VCaP (cell line): ENCODE measurements around the gene ABCF1.
A peak's percentile ranks its signal among the peaks of the same experiment; 100 is the strongest.

Experiments used
- H3K27ac ChIP-seq: fragments of 450-650 bp; 2 replicates; pipeline ENCODE4 v1.5.1; 2017
- TF ChIP-seq, protein P1 (sequence below): fragments of 450-650 bp; conservative IDR thresholded peaks from 2 replicates; pipeline ENCODE4 v1.5.1; 2017; ENCODE audit warnings: mild to moderate bottlenecking, moderate library complexity

ABCF1 gene

DNA sequence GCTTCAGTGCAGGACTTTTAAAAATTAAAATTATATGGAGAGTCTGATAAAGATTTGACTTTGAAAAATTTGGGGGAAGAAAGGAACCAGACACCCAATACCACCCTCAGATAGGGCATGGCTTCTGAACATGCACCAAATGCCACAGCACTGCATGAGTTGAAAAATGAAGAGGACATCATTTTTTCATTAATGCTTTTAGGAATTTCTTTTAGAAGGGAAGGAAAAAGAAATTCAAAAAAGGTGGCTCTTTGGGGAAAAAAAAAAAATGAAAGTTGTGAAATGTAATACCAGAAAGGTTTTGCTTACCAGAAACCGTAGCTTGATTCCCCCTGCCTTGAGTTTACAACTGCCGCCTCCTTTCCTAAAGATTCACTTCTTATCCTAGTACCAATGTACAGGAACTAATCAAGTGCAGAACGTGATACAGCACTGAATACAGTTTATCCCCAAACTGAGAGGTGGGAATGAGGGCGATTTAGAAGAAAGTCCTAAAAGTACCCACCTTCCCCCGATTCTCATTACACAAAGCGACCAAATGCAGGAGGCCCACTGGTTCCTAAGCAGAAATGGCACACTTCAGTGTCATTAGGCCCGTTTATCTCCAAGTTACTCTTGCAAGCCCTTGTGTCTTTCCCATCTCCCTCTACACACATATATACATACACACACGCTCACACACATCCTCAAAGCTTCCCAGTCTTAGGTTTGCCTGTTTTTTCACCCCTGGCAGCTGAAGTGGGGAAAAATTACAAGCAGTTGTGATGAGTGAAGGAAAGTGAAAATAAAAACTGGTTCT is 43.0 kb downstream of the ABCF1 start:
- peak overlapping the region; percentile 97 for H3K27ac ChIP-seq
- TF ChIP-seq, protein P1, sequence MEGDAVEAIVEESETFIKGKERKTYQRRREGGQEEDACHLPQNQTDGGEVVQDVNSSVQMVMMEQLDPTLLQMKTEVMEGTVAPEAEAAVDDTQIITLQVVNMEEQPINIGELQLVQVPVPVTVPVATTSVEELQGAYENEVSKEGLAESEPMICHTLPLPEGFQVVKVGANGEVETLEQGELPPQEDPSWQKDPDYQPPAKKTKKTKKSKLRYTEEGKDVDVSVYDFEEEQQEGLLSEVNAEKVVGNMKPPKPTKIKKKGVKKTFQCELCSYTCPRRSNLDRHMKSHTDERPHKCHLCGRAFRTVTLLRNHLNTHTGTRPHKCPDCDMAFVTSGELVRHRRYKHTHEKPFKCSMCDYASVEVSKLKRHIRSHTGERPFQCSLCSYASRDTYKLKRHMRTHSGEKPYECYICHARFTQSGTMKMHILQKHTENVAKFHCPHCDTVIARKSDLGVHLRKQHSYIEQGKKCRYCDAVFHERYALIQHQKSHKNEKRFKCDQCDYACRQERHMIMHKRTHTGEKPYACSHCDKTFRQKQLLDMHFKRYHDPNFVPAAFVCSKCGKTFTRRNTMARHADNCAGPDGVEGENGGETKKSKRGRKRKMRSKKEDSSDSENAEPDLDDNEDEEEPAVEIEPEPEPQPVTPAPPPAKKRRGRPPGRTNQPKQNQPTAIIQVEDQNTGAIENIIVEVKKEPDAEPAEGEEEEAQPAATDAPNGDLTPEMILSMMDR: no peak

DNA sequence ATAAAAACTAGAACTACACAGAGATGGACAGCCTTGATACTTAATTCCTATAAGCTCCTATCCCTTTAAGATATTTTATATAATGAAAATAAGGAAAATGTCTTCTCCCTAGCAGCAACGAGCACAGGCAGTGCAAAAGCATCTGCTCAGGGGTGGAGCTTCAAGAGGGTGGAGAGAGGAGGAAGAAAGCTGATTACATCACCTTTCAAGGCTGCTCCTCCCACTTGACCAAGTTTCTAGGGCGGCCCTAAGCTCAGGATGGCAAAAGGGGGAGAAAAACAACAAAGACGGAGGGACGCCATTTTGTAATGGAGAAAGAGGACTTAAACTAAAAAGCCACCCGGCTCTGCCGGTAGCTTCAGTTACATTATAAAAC is 43.6 kb downstream of the ABCF1 start:
- TF ChIP-seq, protein P1: no peak

DNA sequence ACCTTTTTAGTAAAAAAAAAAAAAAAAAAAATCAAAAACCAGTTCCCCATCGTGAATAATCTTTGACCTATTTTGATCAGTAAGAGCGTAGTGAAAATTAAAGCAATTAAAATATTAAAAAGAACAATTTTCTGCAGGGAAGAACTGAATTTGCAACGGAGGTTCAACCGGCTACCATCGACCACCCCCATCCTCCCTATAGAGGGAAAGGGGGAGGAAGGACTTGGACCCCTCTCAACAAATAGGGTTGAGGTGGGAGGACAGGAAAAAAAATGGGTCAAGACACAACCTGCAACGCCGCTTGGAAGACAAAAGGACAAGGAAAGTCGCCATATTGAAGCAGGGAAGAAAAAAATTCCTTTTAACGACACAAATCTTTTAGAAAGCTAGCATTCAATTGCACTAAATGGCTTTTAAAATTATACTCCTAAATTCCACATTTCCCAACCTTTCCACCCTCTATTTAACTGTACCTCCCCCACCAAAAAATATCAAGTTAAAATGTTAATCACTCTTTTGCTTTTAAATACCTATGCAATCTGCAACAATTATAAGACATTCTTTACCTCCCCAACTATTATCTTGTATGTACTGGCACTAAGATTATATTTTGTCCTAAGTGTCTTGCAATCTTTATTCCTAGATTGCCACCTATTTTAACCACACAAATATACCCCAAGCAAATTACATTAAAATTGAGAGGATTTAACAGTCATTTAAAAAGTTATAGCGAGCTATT is 44.1 kb downstream of the ABCF1 start:
- TF ChIP-seq, protein P1: no peak
- H3K27ac ChIP-seq: peak overlapping the region; percentile 97

More for the DNA sequence above, 43.6 kb downstream of the ABCF1 start:
- H3K27ac ChIP-seq: peak overlapping the region; percentile 97

DNA sequence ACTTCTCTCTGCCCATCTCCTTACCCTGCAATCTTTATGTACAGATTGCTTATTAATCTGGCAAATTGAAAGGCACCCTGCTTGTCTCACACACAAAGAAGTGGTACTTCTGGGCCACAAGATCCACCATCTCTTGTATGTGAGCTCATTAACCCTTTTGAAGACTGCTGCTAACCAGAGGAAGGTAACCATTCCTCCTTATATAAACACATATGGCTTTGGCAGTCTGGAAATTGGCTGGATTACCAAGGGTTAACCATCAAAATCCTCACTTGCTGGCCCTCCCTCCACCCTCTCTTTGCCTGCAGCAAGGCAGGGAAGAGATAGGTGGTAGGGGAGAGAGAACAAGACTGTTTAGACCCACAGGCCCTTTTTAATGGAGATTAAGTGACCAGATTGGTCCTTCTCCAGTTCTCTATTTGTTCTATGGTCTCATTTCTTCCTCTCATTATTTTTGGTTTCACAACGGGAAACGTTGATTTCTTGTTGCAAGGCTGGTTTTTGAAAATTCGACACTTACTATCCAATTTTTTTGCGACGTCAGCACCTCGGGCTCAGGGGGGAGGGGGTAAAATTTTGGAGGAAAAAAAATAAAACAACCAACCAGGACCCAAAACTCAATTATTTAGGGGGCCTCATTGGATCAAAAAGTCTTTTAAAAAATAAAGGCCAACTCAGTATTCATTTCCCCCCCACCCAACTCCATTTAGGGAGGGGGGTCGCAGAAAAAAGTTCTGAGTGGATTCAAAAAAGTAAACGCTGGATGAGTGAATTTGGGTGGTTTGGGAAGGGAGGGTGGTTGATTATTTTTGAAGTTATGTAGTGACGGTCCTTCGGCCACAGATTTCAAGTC is 44.9 kb downstream of the ABCF1 start:
- TF ChIP-seq, protein P1: no peak
- H3K27ac ChIP-seq: peak overlapping the region; percentile 97

DNA sequence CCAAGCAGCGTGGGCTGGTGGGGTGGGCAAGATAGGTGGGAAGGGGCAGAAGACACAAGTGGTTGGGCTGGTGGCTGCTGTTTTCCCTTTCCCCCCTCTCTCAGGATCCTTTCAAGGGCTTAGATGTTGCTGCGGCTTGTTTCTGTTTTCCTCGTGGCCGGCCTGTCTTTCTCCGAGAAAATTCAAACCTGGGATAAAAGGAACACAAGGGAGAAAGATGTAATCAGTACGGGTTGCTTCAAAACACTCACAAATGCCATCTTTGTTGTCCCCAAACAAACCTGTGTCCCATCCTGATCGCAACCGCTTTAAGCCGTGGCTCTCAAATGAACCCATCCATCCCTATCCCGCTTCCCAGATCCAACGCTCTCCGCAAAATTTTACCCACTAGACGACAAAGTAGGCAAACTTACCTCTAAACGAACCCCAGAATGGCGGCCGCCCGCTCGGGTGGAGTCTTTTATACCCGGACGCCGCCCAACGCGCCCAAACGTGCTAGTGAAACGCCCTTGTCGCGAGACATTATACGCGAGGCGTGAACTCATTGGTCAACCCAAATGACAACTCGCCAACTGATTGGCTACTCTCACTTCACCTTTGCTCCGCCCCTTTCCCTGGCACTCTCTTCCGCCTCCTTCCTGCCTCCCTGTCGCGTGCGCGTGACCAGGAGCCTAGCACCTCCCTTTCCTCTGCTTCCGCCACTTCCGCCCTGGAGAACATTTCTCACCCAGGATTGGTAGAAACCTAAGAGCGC is 45.7 kb downstream of the ABCF1 start, which contains the start of gene PPP1R10:
Gene PPP1R10 (minus strand): TSS at position 433 of the 754 bp plus-strand sequence. CDS start 7,299 bp downstream, outside the sequence.
- TF ChIP-seq, protein P1: no peak
- peak within 1 kb of the TSS; percentile 97 for H3K27ac ChIP-seq

DNA sequence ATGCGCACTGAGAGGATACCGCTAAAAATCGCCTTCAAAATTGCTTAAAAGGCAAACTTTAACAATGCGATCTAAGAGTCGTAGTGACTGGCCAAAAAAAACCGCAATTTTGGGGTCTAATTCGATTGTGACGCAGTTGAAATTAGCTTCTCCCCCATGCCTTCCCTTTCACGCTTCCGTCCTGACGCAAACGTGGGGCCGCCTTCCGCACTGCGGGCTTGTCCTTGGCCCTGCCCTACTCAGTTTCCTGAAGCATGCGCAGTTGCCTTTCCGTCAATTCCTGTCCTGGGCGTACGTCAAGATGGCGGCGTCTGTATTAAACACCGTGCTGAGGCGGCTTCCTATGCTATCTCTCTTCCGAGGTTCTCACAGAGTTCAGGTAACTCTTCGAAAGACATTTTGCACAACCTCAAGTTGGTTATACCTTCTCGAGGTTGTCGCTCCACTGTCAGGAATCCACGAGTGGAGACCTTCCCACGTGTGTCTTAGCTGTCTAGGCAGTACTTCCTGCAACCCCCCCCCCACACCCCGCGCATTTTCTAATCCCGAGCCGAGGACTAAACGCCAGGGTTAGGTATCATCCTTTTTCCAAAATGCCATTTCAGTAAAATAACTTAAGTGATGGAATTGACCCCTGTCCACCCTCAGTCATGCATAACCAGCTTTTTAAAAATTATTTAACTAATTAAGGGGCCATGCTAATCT is 46.5 kb downstream of the ABCF1 start, which contains the start of gene MRPS18B:
Gene MRPS18B (plus strand): TSS at position 276 of the 705 bp plus-strand sequence. CDS start 26 bp downstream, at position 302.
- TF ChIP-seq, protein P1: no peak
- H3K27ac ChIP-seq: peak within 1 kb of the TSS; percentile 97
